Measurements from ENCODE around the gene PIGU. TPM values are rescaled to one million over a fixed set of nuclear protein-coding genes. Genes with fewer than 3 reads are reported as not detected.

The PIGU gene
- total and polyA plus RNA-seq, 2 of the 13 experiments (the other 11 are each of a cell fraction or from before 2014, with no cell fraction given): 45.5 to 231 TPM

GRCh38 chr20:34525709-34526416 lies 151.0 kb downstream of the PIGU start (continued):
- no peak; the same call in 1 of the 2 replicates for TF ChIP-seq TMF1 (CRISPR knock-in tag; IDR thresholded peaks at IDR 0.05; ENCODE audit: low read depth)
- no peak for TF ChIP-seq NBN (conservative IDR thresholded peaks at IDR 0.05)
- TF ChIP-seq MAX (IDR thresholded peaks at IDR 0.05): no peak; the same call in 1 of the 2 replicates
- no peak for TF ChIP-seq POLR2AphosphoS2 (IDR thresholded peaks at IDR 0.05; ENCODE audit: low read depth, low read length)
- TF ChIP-seq ZNF782 (CRISPR knock-in tag; IDR thresholded peaks at IDR 0.05; ENCODE audit: borderline replicate concordance): peak; percentile 84; the same call in 1 of the 2 replicates
- no peak for TF ChIP-seq ZNF674 (CRISPR knock-in tag; IDR thresholded peaks at IDR 0.05; ENCODE audit: low read depth)
- peak; percentile 96 for TF ChIP-seq ZNF724P (CRISPR knock-in tag; IDR thresholded peaks at IDR 0.05; ENCODE audit: borderline replicate concordance)
- TF ChIP-seq, protein P1, sequence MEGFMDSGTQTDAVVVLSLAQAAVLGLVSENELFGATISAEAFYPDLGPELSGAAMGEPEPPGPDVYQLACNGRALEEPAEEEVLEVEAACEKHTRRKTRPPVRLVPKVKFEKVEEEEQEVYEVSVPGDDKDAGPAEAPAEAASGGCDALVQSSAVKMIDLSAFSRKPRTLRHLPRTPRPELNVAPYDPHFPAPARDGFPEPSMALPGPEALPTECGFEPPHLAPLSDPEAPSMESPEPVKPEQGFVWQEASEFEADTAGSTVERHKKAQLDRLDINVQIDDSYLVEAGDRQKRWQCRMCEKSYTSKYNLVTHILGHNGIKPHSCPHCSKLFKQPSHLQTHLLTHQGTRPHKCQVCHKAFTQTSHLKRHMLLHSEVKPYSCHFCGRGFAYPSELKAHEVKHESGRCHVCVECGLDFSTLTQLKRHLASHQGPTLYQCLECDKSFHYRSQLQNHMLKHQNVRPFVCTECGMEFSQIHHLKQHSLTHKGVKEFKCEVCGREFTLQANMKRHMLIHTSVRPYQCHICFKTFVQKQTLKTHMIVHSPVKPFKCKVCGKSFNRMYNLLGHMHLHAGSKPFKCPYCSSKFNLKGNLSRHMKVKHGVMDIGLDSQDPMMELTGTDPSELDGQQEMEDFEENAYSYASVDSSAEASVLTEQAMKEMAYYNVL (CRISPR knock-in tag; IDR thresholded peaks at IDR 0.05; ENCODE audit: borderline replicate concordance): 0 out of 2 replicates have a peak, but pooled peaks have one; percentile 72
- TF ChIP-seq EZH2 (conservative IDR thresholded peaks at IDR 0.05; ENCODE audit: low read depth, low read length): no peak
- TF ChIP-seq KAT2B (IDR thresholded peaks at IDR 0.05; ENCODE audit: borderline replicate concordance, low read depth, low read length): no peak
- TF ChIP-seq RFX3 (CRISPR knock-in tag; IDR thresholded peaks at IDR 0.05): peak; percentile 38
- TF ChIP-seq DNMT3B (CRISPR knock-in tag; conservative IDR thresholded peaks at IDR 0.05): peak; percentile 72; the same call in 1 of the 2 replicates
- peak; percentile 100 for TF ChIP-seq ELF3 (CRISPR knock-in tag; IDR thresholded peaks at IDR 0.05)
- peak; percentile 89 for TF ChIP-seq ATF3 (CRISPR knock-in tag; IDR thresholded peaks at IDR 0.05)
- TF ChIP-seq RCOR2 (CRISPR knock-in tag; IDR thresholded peaks at IDR 0.05): peak; percentile 93
- no peak for TF ChIP-seq ZNF296 (CRISPR knock-in tag; conservative IDR thresholded peaks at IDR 0.05)
- TF ChIP-seq ZNF788 (CRISPR knock-in tag; IDR thresholded peaks at IDR 0.05; ENCODE audit: borderline replicate concordance): peak; percentile 35; the same call in 1 of the 2 replicates
- peak; percentile 64; the same call in 1 of the 2 replicates for TF ChIP-seq TGIF2 (CRISPR knock-in tag; IDR thresholded peaks at IDR 0.05)
- no peak for TF ChIP-seq ZNF326 (CRISPR knock-in tag; IDR thresholded peaks at IDR 0.05; ENCODE audit: borderline replicate concordance)
- TF ChIP-seq HNRNPK (IDR thresholded peaks at IDR 0.05; ENCODE audit: low read depth, low read length, poor library complexity, severe bottlenecking): no peak
- no peak for TF ChIP-seq MTA3 (CRISPR knock-in tag; IDR thresholded peaks at IDR 0.05)
- peak; percentile 62; the same call in 1 of the 2 replicates for TF ChIP-seq ZNF263 (CRISPR knock-in tag; IDR thresholded peaks at IDR 0.05)
- TF ChIP-seq NR2F6 (IDR thresholded peaks at IDR 0.05): no peak; the same call in 1 of the 2 replicates
- peak; percentile 80 for TF ChIP-seq NR2F6 (CRISPR knock-in tag; IDR thresholded peaks at IDR 0.05)
- TF ChIP-seq, protein P2, sequence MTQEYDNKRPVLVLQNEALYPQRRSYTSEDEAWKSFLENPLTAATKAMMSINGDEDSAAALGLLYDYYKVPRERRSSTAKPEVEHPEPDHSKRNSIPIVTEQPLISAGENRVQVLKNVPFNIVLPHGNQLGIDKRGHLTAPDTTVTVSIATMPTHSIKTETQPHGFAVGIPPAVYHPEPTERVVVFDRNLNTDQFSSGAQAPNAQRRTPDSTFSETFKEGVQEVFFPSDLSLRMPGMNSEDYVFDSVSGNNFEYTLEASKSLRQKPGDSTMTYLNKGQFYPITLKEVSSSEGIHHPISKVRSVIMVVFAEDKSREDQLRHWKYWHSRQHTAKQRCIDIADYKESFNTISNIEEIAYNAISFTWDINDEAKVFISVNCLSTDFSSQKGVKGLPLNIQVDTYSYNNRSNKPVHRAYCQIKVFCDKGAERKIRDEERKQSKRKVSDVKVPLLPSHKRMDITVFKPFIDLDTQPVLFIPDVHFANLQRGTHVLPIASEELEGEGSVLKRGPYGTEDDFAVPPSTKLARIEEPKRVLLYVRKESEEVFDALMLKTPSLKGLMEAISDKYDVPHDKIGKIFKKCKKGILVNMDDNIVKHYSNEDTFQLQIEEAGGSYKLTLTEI (CRISPR knock-in tag; conservative IDR thresholded peaks at IDR 0.05): no peak
- peak; percentile 28; the same call in 1 of the 2 replicates for TF ChIP-seq HNF4G (IDR thresholded peaks at IDR 0.05; ENCODE audit: borderline replicate concordance, low read depth, low read length)
- peak; percentile 71; the same call in 1 of the 2 replicates for TF ChIP-seq HNF4G (CRISPR knock-in tag; IDR thresholded peaks at IDR 0.05; ENCODE audit: borderline replicate concordance, low read depth)
- no peak for TF ChIP-seq YEATS4 (CRISPR knock-in tag; IDR thresholded peaks at IDR 0.05; ENCODE audit: borderline replicate concordance)
- peak; percentile 85 for TF ChIP-seq IRF2 (CRISPR knock-in tag; IDR thresholded peaks at IDR 0.05)
